ENCODE measurements around the gene RNF114.
"Not testable (repeated sequence)": the region's sequence is repeated elsewhere in the genome, so short reads cannot be mapped to it uniquely, and the experiment has no call there.

The RNF114 gene, protein sequence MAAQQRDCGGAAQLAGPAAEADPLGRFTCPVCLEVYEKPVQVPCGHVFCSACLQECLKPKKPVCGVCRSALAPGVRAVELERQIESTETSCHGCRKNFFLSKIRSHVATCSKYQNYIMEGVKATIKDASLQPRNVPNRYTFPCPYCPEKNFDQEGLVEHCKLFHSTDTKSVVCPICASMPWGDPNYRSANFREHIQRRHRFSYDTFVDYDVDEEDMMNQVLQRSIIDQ

DNA sequence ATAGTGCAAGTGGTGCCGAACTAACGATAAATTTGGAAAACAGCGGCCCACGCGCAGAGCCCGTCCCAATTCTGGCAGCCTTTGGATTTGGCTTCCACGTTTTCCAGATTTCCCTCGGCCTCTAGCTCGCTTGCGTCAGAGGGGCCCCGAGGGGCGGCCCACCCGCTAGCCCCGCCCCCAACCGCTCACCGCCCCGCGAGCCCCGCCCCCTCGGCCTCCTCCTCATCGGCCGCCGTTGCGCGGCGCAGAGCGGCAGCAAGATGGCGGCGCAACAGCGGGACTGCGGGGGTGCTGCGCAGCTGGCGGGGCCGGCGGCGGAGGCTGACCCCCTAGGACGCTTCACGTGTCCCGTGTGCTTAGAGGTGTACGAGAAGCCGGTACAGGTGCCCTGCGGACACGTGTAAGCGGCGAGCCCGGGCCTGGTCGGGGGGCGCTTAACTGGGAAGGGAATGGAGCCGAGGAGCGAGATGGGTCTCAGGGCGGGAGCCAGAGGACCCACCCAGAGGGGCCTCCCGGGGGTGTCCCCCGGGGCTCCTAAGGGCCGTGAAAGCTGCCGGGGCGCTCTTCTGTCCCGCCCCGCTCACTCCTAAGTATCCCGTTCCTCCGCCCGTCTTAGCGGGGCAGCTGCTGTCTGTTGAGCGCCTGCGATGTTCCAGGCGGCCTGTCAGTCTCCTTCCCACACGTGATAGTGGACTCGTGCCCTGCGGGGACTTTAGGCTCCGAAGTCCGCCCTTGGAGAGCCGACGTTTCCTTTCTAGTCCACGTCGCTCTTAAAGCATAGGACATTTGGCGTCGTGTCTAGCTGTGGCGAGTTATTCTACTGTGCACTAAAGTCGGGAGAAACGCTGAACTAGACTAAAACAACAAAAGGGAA, at the start of gene RNF114:
TSS of gene RNF114 (plus strand) at position 245 of the 874 bp plus-strand sequence. CDS start at position 261, 16 bp downstream.
- peak; percentile 76 to 79 for DNase-seq (ENCODE audit: low read depth in 2 of 2, low spot score in 1 of 2)

DNA sequence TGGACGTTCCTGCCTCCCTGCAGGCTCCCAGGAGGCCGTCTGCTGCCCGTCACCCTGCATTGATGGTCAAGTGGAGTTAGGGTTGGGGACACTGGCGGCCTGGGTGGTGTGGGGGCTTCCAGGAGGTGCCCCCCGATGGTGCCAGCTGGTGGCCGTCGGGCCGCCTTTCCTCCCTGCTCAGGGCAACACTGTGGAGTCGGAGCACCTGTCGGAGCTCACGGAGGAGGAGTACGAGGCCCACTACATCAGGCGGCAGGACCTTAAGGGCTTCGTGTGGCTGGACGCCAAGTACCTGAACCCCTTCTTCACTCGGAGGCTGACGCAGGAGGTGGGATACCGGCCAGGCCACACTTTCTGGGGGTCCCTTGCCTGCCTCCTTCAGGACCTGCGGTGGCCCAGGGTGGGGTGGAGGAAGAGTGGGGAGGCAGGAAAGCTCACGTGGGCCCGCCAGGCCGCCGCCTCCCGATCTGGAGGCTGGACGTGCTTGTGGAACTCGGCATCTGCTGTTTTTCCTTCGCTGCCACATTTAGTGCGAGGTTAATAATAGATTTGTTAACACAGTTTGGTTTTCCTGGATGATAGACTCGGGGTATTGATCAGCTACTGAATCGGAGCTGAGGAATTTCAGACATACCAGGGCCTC, 49.5 kb upstream of the RNF114 start:
- DNase-seq (ENCODE audit: low read depth in 2 of 2, low spot score in 1 of 2) = no peak

DNA sequence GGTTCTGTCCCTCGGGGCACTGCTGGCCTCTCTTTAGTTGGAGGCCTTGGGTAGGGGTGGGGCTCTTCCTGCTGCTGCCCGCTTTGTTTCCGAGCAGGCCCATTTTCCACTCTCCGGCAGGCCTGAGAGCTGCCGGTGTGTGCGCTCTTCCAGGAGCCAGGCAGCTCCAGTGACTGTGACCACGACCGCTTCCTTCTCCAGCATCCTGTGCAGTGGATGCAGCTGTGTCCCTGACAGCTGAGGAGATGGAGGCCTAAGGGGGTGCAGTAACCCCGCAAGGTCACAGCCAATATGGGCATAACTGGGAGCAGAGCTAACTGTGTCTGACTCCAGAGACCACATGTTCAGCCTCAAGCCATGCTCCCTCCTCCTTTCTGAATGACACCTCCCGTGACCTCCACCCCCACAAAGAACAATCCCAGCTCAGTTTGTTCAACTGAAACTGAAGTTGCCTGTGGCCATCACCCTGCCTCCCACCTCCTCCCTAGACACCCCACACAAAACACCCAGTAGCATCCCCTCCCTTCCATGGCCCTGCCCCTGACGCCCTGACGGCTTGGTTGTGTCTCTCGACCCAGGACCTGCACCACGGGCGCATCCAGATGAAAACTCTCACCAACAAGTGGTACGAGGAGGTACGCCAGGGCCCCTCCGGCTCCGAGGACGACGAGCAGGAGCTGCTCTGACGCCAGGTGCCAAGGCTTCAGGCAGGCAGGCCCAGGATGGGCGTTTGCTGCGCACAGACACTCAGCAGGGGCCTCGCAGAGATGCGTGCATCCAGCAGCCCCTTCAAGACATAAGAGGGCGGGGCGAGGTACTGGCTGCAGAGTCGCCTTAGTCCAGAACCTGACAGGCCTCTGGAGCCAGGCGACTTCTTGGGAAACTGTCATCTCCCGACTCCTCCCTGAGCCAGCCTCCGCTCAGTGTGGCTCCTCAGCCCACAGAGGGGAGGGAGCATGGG, 48.7 kb upstream of the RNF114 start:
- no peak for DNase-seq (ENCODE audit: low read depth in 2 of 2, low spot score in 1 of 2)

DNA sequence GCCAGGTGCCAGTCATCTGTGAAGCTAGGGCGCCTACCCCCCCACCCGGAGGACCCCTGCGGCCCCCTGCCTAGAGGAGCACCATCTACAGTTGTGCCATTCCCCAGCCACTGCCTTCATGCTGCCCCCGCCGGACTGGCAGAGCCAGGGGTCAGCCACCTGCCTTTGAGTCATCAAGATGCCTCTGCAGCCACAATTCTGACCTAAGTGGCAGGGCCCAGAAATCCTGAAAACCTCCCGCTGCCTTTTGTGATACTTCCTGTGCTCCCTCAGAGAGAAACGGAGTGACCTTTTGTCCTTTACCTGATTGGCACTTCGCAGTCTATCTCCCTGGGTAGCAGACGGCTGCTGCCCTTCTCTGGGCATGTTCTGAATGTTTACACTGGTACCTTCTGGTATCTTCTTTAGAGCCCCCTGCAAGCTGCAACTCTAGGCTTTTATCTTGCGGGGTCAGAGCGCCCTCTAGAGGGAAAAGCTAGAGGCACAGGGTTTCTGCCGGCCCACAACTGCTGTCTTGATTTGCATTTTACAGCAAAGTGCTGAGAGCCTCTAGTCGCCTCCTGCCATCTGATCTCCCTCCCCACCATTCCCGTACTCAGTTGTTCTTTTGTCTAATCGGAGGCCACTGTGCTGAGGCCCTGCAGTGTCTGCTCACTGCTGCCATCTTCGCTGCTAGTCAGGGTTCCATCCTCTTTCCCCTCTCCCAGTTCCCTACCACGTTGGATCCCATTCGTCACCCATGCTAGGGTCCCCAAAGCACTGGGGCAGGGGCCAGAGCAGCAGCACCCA, 47.8 kb upstream of the RNF114 start:
- DNase-seq (ENCODE audit: low read depth in 2 of 2, low spot score in 1 of 2) = peak in 1 of 2 donors; percentile 23

DNA sequence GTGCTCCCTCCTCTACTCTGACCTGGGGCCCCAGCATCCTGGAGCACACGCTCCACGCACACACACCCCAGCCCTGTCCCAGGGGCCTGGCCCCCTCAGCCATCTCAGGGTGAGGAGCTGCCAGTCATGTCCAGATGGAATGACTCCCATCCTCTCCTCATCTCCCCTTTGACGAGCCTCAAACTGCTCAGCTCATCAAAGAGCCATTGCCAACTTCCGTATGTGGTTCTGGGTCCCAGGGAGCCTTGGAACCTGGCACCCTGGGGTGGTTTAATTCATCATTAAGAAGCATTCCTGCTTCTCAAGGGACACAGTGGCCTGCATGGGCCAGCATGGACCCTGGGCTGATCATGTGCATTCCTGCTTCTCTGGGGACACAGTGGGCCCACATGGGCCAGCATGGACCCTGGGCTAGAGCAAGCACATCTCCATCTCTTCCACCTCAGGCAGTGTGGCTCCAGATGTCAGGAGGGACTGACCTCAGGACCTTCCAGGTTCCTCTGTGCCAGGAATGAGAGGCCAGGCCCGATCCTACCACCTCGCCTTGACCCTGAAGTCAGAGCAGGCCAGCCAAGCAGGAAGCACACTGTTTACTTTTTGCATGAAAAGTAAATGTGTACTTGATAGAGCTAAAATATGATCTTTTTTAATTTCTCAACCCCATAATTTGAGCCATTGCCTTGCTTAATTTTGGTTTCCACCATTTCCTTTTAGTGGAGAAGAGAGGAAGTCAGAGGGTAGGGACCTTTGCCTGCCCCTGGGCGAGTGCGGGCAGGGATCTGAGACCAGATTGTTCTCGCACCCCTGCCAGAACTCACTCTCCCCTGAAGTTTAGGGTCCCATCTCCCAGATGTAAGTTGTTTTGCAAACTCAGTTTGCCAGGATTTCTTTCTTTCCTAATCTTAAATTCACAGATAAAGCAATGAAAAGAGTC, 46.9 kb upstream of the RNF114 start:
- no peak for DNase-seq (ENCODE audit: low read depth in 2 of 2, low spot score in 1 of 2)

DNA sequence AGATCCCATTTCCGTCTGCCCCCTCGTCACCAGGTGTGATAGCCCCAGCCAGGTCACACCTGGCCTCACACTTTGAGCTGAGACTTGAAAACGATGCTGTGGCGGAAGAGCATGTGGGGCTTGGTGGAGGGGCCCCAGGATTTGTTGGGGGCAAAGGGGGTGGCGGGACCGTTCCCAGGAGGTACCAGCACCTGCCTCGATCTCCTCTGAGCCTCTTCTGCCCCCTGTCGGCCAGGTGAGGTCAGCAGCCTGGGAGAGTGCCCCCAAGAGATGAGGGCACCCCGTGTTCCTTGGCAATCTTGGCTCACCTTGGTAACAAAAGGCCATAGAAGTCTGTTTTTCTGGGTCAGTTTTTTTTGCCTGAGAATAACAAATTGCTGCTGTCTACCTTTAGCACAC, 46.3 kb upstream of the RNF114 start:
- no peak for DNase-seq (ENCODE audit: low read depth in 2 of 2, low spot score in 1 of 2)

DNA sequence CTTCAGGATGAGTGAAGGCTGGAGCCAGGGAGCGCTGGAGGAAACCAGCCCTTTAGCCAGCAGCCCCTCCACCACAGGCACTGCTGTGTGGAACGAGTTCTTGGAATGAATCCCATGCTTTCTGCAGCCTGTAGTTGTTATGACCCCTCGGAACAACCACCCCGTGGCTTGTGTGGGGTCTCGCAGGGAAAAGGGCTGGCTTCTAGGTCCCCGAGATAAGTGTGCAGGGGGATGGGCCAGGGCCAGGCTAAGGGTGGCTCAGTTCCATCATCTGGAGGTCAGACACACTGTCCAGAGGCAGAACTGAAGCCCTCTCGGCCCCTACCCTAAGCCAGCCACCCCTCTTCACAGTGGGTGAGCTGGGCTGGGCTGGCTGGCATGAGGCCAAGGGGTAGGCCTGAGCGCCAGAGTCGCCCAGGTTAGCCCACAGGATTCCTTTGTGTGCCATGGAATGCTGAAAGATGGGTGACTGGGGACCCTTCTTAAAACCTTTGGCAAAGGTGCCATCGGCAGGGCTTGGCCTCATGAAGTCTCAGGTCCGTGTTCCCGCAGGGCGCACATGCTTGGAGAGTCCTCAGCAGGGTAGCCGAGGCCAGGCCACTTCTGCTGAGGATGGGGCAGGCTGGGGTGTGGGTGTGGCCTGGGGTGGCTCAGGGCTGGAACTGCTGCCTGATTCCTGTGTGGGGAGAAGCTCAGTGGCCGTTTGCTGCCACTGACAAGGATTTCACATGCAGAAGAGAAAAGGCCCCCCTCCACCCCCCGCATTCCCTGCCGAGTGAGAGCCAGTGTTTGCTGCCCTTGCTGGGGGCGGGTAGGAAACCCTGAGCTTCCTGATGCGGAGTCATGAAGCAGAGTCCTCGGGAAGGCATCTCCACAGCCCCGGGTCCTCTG, 45.5 kb upstream of the RNF114 start:
- no peak for DNase-seq (ENCODE audit: low read depth in 2 of 2, low spot score in 1 of 2)

DNA sequence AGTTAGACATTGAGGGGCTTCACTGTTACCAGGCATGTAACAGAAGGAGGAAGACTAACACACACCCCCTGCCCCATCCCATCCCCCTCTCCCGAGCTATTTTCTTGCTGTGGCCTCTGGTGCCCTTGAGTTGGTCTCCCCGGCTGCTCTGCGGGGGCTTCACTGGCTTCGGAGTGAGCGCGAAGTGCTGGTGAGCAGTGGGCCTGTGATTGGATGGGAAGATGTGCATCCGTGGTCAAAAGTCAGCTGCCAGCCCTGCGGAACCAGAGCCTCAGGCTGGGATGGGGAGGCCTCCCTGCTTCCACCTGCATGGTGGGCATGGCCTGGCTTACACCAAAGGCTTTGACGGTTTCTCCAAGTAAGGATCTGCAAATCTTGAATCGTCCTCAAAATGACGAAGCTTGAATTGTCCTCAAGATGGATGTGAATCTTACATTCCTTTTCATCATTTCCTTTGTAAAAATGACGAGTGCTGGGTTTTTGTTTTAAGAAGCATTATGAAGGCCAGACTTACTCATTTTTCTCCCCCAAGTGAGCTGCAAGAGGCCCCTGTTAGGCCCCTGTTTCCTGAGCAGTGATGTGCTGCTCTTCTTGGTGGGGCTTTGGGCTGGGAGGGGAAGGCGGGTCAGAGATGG, 44.6 kb upstream of the RNF114 start:
- DNase-seq (ENCODE audit: low read depth in 2 of 2, low spot score in 1 of 2) = no peak

DNA sequence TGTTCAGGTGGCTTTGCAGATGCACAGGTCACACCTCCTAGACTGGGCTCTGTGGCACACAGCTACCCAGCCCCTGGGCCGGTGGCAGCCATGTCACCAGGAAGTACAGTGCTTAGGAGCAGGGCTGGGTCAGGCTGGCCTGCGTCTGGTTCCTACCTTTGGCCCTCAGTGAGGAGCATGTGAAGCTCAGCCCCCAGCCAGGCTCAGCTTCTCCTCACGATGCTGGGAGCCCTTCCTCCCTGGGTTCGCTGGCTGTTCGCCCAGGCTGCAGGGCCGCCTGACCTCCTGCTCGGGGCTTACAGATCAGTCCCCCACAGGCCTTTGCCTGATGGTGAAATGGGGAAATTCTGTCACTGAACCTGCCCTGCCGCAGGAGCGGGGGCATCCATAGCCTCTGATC, 43.9 kb upstream of the RNF114 start:
- no peak for DNase-seq (ENCODE audit: low read depth in 2 of 2, low spot score in 1 of 2)

DNA sequence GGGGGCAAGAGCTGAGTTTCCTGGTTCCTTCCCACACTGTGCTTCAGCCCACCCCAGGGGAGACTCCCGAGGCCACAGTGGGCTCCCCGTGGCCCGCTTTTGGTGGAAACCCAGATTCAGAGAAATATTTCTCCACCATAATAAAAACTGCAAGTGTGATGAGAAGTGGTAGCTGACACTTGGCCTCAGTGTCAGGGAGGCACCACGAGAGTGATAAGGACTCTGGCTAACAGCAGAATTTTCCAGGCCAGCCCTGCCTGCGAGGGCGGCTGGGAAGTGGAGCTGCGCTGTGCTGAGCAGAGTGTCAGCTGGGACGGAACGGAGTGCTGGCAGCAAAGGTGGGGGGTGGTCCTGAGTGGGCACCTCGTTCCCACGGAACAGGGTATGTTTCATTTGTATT, 43.4 kb upstream of the RNF114 start:
- DNase-seq (ENCODE audit: low read depth in 2 of 2, low spot score in 1 of 2) = no peak

DNA sequence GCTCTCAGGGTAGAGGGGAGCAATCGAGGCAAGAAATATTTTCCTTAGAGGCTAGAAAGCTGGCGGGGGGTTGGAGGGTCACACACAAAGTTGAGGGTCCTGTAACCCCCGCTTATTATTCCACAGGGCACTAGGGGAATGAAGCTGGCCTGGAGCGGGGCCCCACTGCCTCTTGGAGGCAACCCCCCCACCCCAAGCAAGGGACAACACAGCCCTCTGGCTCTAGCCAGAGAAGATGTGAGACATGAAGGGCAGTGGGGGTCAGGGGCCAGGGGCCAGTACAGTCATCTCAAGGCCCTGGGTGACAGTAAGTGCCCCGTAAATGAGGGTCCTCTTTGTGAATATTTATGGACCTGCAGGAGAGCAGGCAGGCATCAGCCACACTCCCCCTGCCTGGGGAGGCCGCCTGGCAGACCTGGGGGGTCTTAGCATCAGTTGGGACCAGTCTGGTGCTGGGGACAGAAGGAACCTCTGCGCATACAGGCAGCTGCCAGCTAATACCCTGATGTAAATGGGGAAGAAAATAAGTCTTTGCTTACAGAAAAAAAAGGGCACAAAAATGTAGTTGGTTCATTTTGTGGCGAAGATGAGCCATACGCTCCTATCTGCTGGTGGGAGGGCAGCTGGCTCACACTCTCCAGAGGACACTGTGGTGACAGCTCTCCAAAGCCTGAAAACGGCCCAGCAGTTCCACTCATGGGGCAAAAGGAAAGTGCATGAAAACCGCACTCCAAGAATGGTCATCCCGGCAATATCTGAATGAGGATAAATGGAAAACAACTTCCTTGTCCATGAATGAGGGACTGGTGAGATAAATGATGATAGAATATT, 42.7 kb upstream of the RNF114 start:
- DNase-seq (ENCODE audit: low read depth in 2 of 2, low spot score in 1 of 2) = no peak

DNA sequence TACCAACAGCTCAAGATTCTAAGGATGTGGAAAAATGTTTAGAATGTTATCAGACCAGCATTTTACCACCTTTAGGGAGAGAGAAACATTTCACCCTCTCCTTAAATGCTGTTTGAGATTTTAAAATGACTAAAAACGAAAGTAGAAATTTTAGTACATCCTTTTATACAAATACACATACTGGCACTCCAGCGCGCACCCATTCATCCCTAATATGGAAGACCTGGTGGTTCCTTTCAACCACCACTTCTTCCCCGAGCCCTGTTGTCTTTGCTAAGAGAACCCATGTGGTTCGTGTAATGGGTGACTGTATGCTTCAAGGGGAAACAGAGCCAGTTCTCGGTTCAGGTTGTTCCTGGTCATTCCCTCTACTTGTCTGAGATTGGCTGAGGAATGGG, 42.1 kb upstream of the RNF114 start:
- no peak for DNase-seq (ENCODE audit: low read depth in 2 of 2, low spot score in 1 of 2)

DNA sequence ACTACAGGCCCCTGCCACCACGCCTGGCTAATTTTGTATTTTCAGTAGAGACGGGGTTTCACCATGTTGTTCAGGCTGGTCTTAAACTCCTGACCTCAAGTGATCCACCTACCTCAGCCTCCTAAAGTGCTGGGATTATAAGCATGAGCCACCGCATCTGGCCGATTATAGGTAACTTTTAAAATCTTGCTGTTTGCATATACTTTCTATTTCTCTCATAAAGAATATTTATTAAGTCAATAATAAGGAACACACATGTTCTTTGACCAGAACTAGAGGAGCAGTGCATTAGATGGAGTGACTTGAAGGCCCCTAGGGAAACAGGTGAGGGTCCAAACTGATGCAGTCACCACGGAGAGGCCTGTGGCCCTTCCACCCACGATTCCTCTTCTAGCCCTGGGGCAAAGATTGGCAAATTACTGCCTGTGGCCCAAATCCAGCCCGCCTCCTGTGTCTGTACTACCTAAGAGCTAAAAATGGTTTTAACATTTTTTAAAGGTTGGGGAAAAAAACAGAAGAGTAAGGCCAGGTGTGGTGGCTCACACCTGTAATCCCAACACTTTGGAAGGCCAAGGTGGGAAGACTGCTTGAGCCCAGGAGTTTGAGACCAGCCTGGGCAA, 40.6 kb upstream of the RNF114 start:
- DNase-seq (ENCODE audit: low read depth in 2 of 2, low spot score in 1 of 2) = not testable (repeated sequence)

DNA sequence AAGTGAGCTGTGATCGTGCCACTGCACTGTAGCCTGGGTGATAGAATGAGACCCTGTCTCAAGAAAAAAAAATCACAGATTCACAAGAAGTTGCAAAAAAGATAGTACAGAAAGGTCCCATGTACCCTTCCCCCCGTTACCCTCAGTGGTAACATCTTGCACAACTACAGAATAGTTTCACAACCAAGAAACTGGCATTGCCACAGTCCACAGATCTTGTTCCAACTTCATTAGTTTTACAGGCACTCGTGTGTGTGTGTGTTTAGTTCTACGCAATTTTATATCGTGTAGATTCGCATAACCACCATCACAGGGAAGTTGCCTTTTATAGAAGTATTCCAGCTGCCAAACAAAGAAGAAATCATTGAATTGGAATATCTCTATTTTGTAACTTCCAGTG, 40.0 kb upstream of the RNF114 start:
- DNase-seq (ENCODE audit: low read depth in 2 of 2, low spot score in 1 of 2) = no peak

DNA sequence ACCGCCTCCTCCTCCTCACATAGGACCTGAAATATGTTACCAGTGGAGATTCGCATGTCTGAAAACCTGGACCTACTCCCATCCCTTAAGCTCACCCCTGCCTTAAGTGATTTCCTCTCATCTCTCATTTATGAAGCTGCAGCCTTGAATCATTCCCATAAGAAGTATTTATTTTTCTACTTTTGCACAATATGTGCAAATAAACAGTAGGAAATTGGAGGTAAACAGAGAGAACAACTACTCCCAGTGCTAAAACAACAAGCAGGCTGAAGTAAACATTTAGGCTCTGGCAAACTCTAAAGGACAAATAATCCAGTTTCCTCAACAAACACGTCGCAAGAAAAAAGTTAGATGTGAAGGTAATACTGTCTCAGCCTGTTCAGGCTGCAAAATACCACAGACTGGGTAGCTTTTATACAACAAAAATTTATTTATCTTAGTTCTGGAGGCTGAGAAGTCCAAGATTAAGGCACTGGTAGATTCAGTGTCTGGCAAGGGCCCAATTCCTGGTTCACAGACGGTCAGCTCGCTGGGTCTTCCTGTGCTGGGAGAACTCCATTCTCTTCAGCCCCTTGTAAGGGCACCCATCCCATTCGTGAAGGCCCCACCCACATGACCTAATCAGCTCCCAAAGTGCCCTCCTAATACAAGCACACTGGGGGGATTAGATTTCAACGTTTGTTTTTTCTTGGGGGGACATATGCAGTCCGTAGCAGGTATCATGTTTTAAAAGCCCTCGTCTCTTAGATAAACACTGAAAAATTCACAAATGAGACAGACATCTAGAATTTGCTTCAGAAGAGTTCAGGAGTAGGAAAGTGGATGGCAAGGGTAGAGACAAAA, 36.4 kb upstream of the RNF114 start:
- no peak for DNase-seq (ENCODE audit: low read depth in 2 of 2, low spot score in 1 of 2)

Data from stimulated activated CD8-positive, alpha-beta memory T cell treated with anti-CD3 and anti-CD28 coated beads, Interleukin-4, amount 100 ng/mL, for 1 hour (primary cell).